ENCODE measurements around the gene DSG3.

Gene DSG3

GRCh38 chr18:31420524-31420923, 27.0 kb upstream of the DSG3 start:
- H3K27me3 Mint-ChIP-seq (ENCODE audit: low read depth): no peaks in the 10 kb centered on the region
- no peaks in the 10 kb centered on the region for H3K4me1 Mint-ChIP-seq (ENCODE audit: low read depth)
- H3K27ac Mint-ChIP-seq: no peak overlapping the region
- H3K4me3 Mint-ChIP-seq: no peak overlapping the region
- H3K9me3 Mint-ChIP-seq: peaks cover 8% of the 10 kb centered on the region
- H3K36me3 Mint-ChIP-seq (ENCODE audit: low read depth): no peaks in the 10 kb centered on the region

GRCh38 chr18:31424383-31424988, 23.1 kb upstream of the DSG3 start:
- H3K27me3 Mint-ChIP-seq (ENCODE audit: low read depth): no peaks in the 10 kb centered on the region
- no peaks in the 10 kb centered on the region for H3K4me1 Mint-ChIP-seq (ENCODE audit: low read depth)
- H3K27ac Mint-ChIP-seq: no peak overlapping the region
- H3K9me3 Mint-ChIP-seq: no peaks in the 10 kb centered on the region
- no peak overlapping the region for H3K4me3 Mint-ChIP-seq
- H3K36me3 Mint-ChIP-seq (ENCODE audit: low read depth): no peaks in the 10 kb centered on the region

GRCh38 chr18:31426021-31426420, 21.5 kb upstream of the DSG3 start:
- H3K27me3 Mint-ChIP-seq (ENCODE audit: low read depth): no peaks in the 10 kb centered on the region
- H3K4me3 Mint-ChIP-seq: no peak overlapping the region
- no peak overlapping the region for H3K27ac Mint-ChIP-seq
- H3K4me1 Mint-ChIP-seq (ENCODE audit: low read depth): no peaks in the 10 kb centered on the region
- no peaks in the 10 kb centered on the region for H3K9me3 Mint-ChIP-seq
- H3K36me3 Mint-ChIP-seq (ENCODE audit: low read depth): no peaks in the 10 kb centered on the region

- H3K4me3 Mint-ChIP-seq: no peak overlapping the region
Observed at GRCh38 chr18:31426871-31427406, 20.6 kb upstream of the DSG3 start.

GRCh38 chr18:31428211-31428610, 19.3 kb upstream of the DSG3 start:
- no peaks in the 10 kb centered on the region for H3K27me3 Mint-ChIP-seq (ENCODE audit: low read depth)
- no peak overlapping the region for H3K4me3 Mint-ChIP-seq
- H3K27ac Mint-ChIP-seq: no peak overlapping the region
- H3K4me1 Mint-ChIP-seq (ENCODE audit: low read depth): no peaks in the 10 kb centered on the region
- no peaks in the 10 kb centered on the region for H3K36me3 Mint-ChIP-seq (ENCODE audit: low read depth)
- no peaks in the 10 kb centered on the region for H3K9me3 Mint-ChIP-seq

More at GRCh38 chr18:31426871-31427406, 20.6 kb upstream of the DSG3 start:
- Mint-ChIP-seq H3K9me3 (no peaks in the 10 kb centered on the region), H3K27ac (no peak overlapping the region), H3K27me3 (ENCODE audit: low read depth) (no peaks in the 10 kb centered on the region), H3K36me3 (ENCODE audit: low read depth) (no peaks in the 10 kb centered on the region), H3K4me1 (ENCODE audit: low read depth) (no peaks in the 10 kb centered on the region)

- H3K9me3 Mint-ChIP-seq: no peaks in the 10 kb centered on the region
- H3K27me3 Mint-ChIP-seq (ENCODE audit: low read depth): no peaks in the 10 kb centered on the region
- no peaks in the 10 kb centered on the region for H3K36me3 Mint-ChIP-seq (ENCODE audit: low read depth)
- no peaks in the 10 kb centered on the region for H3K4me1 Mint-ChIP-seq (ENCODE audit: low read depth)
- no peak overlapping the region for H3K4me3 Mint-ChIP-seq
- no peak overlapping the region for H3K27ac Mint-ChIP-seq
Observed at GRCh38 chr18:31429623-31430022, 17.9 kb upstream of the DSG3 start.

- H3K4me3 Mint-ChIP-seq: no peak overlapping the region
- no peak overlapping the region for H3K27ac Mint-ChIP-seq
- H3K27me3 Mint-ChIP-seq (ENCODE audit: low read depth): no peaks in the 10 kb centered on the region
- H3K4me1 Mint-ChIP-seq (ENCODE audit: low read depth): no peaks in the 10 kb centered on the region
- H3K9me3 Mint-ChIP-seq: no peaks in the 10 kb centered on the region
- H3K36me3 Mint-ChIP-seq (ENCODE audit: low read depth): no peaks in the 10 kb centered on the region
Observed at GRCh38 chr18:31430072-31430471, 17.5 kb upstream of the DSG3 start.

- Mint-ChIP-seq H3K27ac (no peak overlapping the region), H3K27me3 (ENCODE audit: low read depth) (no peaks in the 10 kb centered on the region), H3K9me3 (no peaks in the 10 kb centered on the region), H3K4me1 (ENCODE audit: low read depth) (no peaks in the 10 kb centered on the region), H3K36me3 (ENCODE audit: low read depth) (no peaks in the 10 kb centered on the region), H3K4me3 (no peak overlapping the region)
Observed at GRCh38 chr18:31430554-31430953, 17.0 kb upstream of the DSG3 start.

GRCh38 chr18:31432316-31432715, 15.2 kb upstream of the DSG3 start:
- no peaks in the 10 kb centered on the region for H3K36me3 Mint-ChIP-seq (ENCODE audit: low read depth)
- no peaks in the 10 kb centered on the region for H3K9me3 Mint-ChIP-seq
- H3K27me3 Mint-ChIP-seq (ENCODE audit: low read depth): no peaks in the 10 kb centered on the region
- H3K4me1 Mint-ChIP-seq (ENCODE audit: low read depth): no peaks in the 10 kb centered on the region
- no peak overlapping the region for H3K27ac Mint-ChIP-seq
- H3K4me3 Mint-ChIP-seq: no peak overlapping the region

- Mint-ChIP-seq H3K27me3 (ENCODE audit: low read depth) (no peaks in the 10 kb centered on the region), H3K4me1 (ENCODE audit: low read depth) (no peaks in the 10 kb centered on the region), H3K36me3 (ENCODE audit: low read depth) (no peaks in the 10 kb centered on the region), H3K4me3 (no peak overlapping the region), H3K27ac (no peak overlapping the region), H3K9me3 (no peaks in the 10 kb centered on the region)
Observed at GRCh38 chr18:31436825-31437224, 10.7 kb upstream of the DSG3 start.

GRCh38 chr18:31438402-31438801, 9.1 kb upstream of the DSG3 start:
- no peaks in the 10 kb centered on the region for H3K36me3 Mint-ChIP-seq (ENCODE audit: low read depth)
- no peak overlapping the region for H3K27ac Mint-ChIP-seq
- H3K9me3 Mint-ChIP-seq: no peaks in the 10 kb centered on the region
- no peaks in the 10 kb centered on the region for H3K4me1 Mint-ChIP-seq (ENCODE audit: low read depth)
- no peaks in the 10 kb centered on the region for H3K27me3 Mint-ChIP-seq (ENCODE audit: low read depth)
- no peak overlapping the region for H3K4me3 Mint-ChIP-seq

- Mint-ChIP-seq H3K27ac (no peak overlapping the region), H3K4me1 (ENCODE audit: low read depth) (no peaks in the 10 kb centered on the region), H3K27me3 (ENCODE audit: low read depth) (no peaks in the 10 kb centered on the region), H3K4me3 (no peak overlapping the region), H3K9me3 (no peaks in the 10 kb centered on the region), H3K36me3 (ENCODE audit: low read depth) (no peaks in the 10 kb centered on the region)
Observed at GRCh38 chr18:31439807-31440325, 7.7 kb upstream of the DSG3 start.

- Mint-ChIP-seq H3K4me1 (ENCODE audit: low read depth) (no peaks in the 10 kb centered on the region), H3K27ac (no peak overlapping the region), H3K36me3 (ENCODE audit: low read depth) (no peaks in the 10 kb centered on the region), H3K4me3 (no peak overlapping the region), H3K9me3 (no peaks in the 10 kb centered on the region), H3K27me3 (ENCODE audit: low read depth) (no peaks in the 10 kb centered on the region)
Observed at GRCh38 chr18:31440787-31441186, 6.8 kb upstream of the DSG3 start.

GRCh38 chr18:31441493-31441892, 6.0 kb upstream of the DSG3 start:
- Mint-ChIP-seq H3K36me3 (ENCODE audit: low read depth) (no peaks in the 10 kb centered on the region), H3K4me3 (no peak overlapping the region), H3K4me1 (ENCODE audit: low read depth) (no peaks in the 10 kb centered on the region), H3K27ac (no peak overlapping the region), H3K27me3 (ENCODE audit: low read depth) (no peaks in the 10 kb centered on the region), H3K9me3 (no peaks in the 10 kb centered on the region)

GRCh38 chr18:31444142-31444541, 3.4 kb upstream of the DSG3 start:
- Mint-ChIP-seq H3K9me3 (no peaks in the 10 kb centered on the region), H3K4me1 (ENCODE audit: low read depth) (no peaks in the 10 kb centered on the region)

More at GRCh38 chr18:31444142-31444541, 3.4 kb upstream of the DSG3 start:
- no peaks in the 10 kb centered on the region for H3K36me3 Mint-ChIP-seq (ENCODE audit: low read depth)
- no peak overlapping the region for H3K4me3 Mint-ChIP-seq
- no peaks in the 10 kb centered on the region for H3K27me3 Mint-ChIP-seq (ENCODE audit: low read depth)
- H3K27ac Mint-ChIP-seq: no peak overlapping the region
